ENCODE measurements around the gene LRRC4C.

LRRC4C gene

GRCh38 chr11:40842750-40843339, 616.6 kb downstream of the LRRC4C start:
- Histone ChIP-seq H3K18ac (ENCODE audit: low read depth in 1 of 2, low read length in 2 of 2) (no peak overlapping the region), H2AK5ac (ENCODE audit: low read length, severe bottlenecking) (no peak overlapping the region), H4K8ac (ENCODE audit: low read length) (no peak overlapping the region), H2BK5ac (ENCODE audit: low read depth, low read length, poor library complexity, severe bottlenecking) (no peak overlapping the region), H3K4me3 (ENCODE audit: insufficient read depth in 1 of 2, low read depth in 1 of 2, low read length in 2 of 2) (no peak overlapping the region), H3K4ac (ENCODE audit: low read depth in 1 of 2, low read length in 2 of 2) (no peak overlapping the region), H2AFZ (ENCODE audit: low read depth, low read length) (no peak overlapping the region), H2BK12ac (ENCODE audit: low read length in 2 of 2) (no peak overlapping the region), H3K4me2 (ENCODE audit: low read length, poor library complexity, severe bottlenecking) (no peak overlapping the region), H3K79me1 (replicated peaks; ENCODE audit: low read length, poor library complexity, severe bottlenecking) (no peaks in the 10 kb centered on the region), H3K14ac (ENCODE audit: low read length in 2 of 2) (no peak overlapping the region), H3K4me1 (ENCODE audit: control insufficient read depth, insufficient read depth, low read depth, low read length) (no peaks in the 10 kb centered on the region), H3K9ac (ENCODE audit: low read length) (no peak overlapping the region), H3K36me3 (ENCODE audit: control insufficient read depth in 1 of 2, insufficient read depth in 2 of 2, low read depth in 1 of 2, low read length in 2 of 2) (no peaks in the 10 kb centered on the region), H2BK120ac (ENCODE audit: low read depth, low read length) (no peak overlapping the region), H3K27ac (ENCODE audit: low read length, poor library complexity, severe bottlenecking) (no peak overlapping the region), H3K23ac (ENCODE audit: low read length in 2 of 2) (no peak overlapping the region), H2BK15ac (ENCODE audit: low read depth, poor library complexity, severe bottlenecking) (no peak overlapping the region), H3K27me3 (ENCODE audit: control insufficient read depth in 1 of 2, insufficient read depth in 1 of 2, low read length in 2 of 2) (no peaks in the 10 kb centered on the region), H3K9me3 (ENCODE audit: control insufficient read depth, low read length) (no peaks in the 10 kb centered on the region), H4K91ac (ENCODE audit: low read length) (no peak overlapping the region)
- DNase-seq: no peak
- 59% methylated on average over 4 of the region's 5 CpGs for WGBS

DNA sequence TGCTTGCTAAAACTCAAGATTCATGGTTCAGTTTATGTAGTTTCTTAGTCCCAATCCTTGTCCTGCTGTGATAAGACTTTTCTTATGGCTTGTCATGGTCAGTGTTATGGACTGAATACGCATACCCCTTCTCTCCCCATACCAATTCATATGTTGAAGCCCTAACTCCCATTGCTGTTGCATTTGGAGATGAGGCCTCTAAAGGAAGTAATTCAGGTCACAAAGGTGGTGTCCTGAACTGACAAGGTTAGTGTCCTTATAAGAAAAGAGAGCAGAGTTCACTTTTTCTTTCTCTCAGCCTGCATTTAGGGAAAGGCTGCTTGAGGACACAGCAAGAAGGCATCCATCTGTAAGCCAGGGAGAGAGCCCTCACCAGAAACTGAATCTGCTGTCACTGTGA, 618.2 kb downstream of the LRRC4C start:
- Histone ChIP-seq H2AFZ (ENCODE audit: low read depth, low read length) (no peak overlapping the region), H2BK15ac (ENCODE audit: low read depth, poor library complexity, severe bottlenecking) (no peak overlapping the region), H3K4ac (ENCODE audit: low read depth in 1 of 2, low read length in 2 of 2) (no peak overlapping the region), H3K4me2 (ENCODE audit: low read length, poor library complexity, severe bottlenecking) (no peak overlapping the region), H3K27ac (ENCODE audit: low read length, poor library complexity, severe bottlenecking) (no peak overlapping the region), H2AK5ac (ENCODE audit: low read length, severe bottlenecking) (no peak overlapping the region), H3K18ac (ENCODE audit: low read depth in 1 of 2, low read length in 2 of 2) (no peak overlapping the region), H2BK120ac (ENCODE audit: low read depth, low read length) (no peak overlapping the region), H3K9me3 (ENCODE audit: control insufficient read depth, low read length) (no peaks in the 10 kb centered on the region), H3K79me1 (replicated peaks; ENCODE audit: low read length, poor library complexity, severe bottlenecking) (no peaks in the 10 kb centered on the region), H3K4me3 (ENCODE audit: insufficient read depth in 1 of 2, low read depth in 1 of 2, low read length in 2 of 2) (no peak overlapping the region), H3K27me3 (ENCODE audit: control insufficient read depth in 1 of 2, insufficient read depth in 1 of 2, low read length in 2 of 2) (no peaks in the 10 kb centered on the region), H2BK5ac (ENCODE audit: low read depth, low read length, poor library complexity, severe bottlenecking) (no peak overlapping the region), H3K14ac (ENCODE audit: low read length in 2 of 2) (no peak overlapping the region), H4K8ac (ENCODE audit: low read length) (no peak overlapping the region), H2BK12ac (ENCODE audit: low read length in 2 of 2) (no peak overlapping the region), H4K91ac (ENCODE audit: low read length) (no peak overlapping the region), H3K23ac (ENCODE audit: low read length in 2 of 2) (no peak overlapping the region), H3K9ac (ENCODE audit: low read length) (no peak overlapping the region), H3K4me1 (ENCODE audit: control insufficient read depth, insufficient read depth, low read depth, low read length) (no peaks in the 10 kb centered on the region), H3K36me3 (ENCODE audit: control insufficient read depth in 1 of 2, insufficient read depth in 2 of 2, low read depth in 1 of 2, low read length in 2 of 2) (no peaks in the 10 kb centered on the region)
- DNase-seq: no peak
- WGBS: no CpG with 5 or more reads among the region's 1 CpG

GRCh38 chr11:40838181-40838683, 621.2 kb downstream of the LRRC4C start:
- no peak overlapping the region for H2AK5ac ChIP-seq (ENCODE audit: low read length, severe bottlenecking)
- no peaks in the 10 kb centered on the region for H3K4me1 ChIP-seq (ENCODE audit: control insufficient read depth, insufficient read depth, low read depth, low read length)
- no peak overlapping the region for H2AFZ ChIP-seq (ENCODE audit: low read depth, low read length)
- H3K18ac ChIP-seq (ENCODE audit: low read depth in 1 of 2, low read length in 2 of 2): no peak overlapping the region
- H2BK15ac ChIP-seq (ENCODE audit: low read depth, poor library complexity, severe bottlenecking): no peak overlapping the region
- H3K27ac ChIP-seq (ENCODE audit: low read length, poor library complexity, severe bottlenecking): no peak overlapping the region
- H2BK5ac ChIP-seq (ENCODE audit: low read depth, low read length, poor library complexity, severe bottlenecking): no peak overlapping the region
- DNase-seq: no peak
- no peak overlapping the region for H2BK120ac ChIP-seq (ENCODE audit: low read depth, low read length)
- no peaks in the 10 kb centered on the region for H3K79me1 ChIP-seq (replicated peaks; ENCODE audit: low read length, poor library complexity, severe bottlenecking)
- no peak overlapping the region for H3K4me3 ChIP-seq (ENCODE audit: insufficient read depth in 1 of 2, low read depth in 1 of 2, low read length in 2 of 2)
- no peak overlapping the region for H3K23ac ChIP-seq (ENCODE audit: low read length in 2 of 2)
- H3K9ac ChIP-seq (ENCODE audit: low read length): no peak overlapping the region
- no peak overlapping the region for H3K4me2 ChIP-seq (ENCODE audit: low read length, poor library complexity, severe bottlenecking)
- H3K4ac ChIP-seq (ENCODE audit: low read depth in 1 of 2, low read length in 2 of 2): no peak overlapping the region
- H2BK12ac ChIP-seq (ENCODE audit: low read length in 2 of 2): no peak overlapping the region
- H4K8ac ChIP-seq (ENCODE audit: low read length): no peak overlapping the region
- H3K36me3 ChIP-seq (ENCODE audit: control insufficient read depth in 1 of 2, insufficient read depth in 2 of 2, low read depth in 1 of 2, low read length in 2 of 2): no peaks in the 10 kb centered on the region
- H3K14ac ChIP-seq (ENCODE audit: low read length in 2 of 2): no peak overlapping the region
- no peaks in the 10 kb centered on the region for H3K27me3 ChIP-seq (ENCODE audit: control insufficient read depth in 1 of 2, insufficient read depth in 1 of 2, low read length in 2 of 2)
- 100% methylated on average over 1 of the region's 1 CpG for WGBS
- no peak overlapping the region for H4K91ac ChIP-seq (ENCODE audit: low read length)
- no peaks in the 10 kb centered on the region for H3K9me3 ChIP-seq (ENCODE audit: control insufficient read depth, low read length)

GRCh38 chr11:40827116-40827515, 632.3 kb downstream of the LRRC4C start:
- Histone ChIP-seq H3K18ac (ENCODE audit: low read depth in 1 of 2, low read length in 2 of 2) (no peak overlapping the region), H3K4me1 (ENCODE audit: control insufficient read depth, insufficient read depth, low read depth, low read length) (no peaks in the 10 kb centered on the region), H2BK5ac (ENCODE audit: low read depth, low read length, poor library complexity, severe bottlenecking) (no peak overlapping the region), H2BK15ac (ENCODE audit: low read depth, poor library complexity, severe bottlenecking) (no peak overlapping the region), H2BK12ac (ENCODE audit: low read length in 2 of 2) (no peak overlapping the region), H2AK5ac (ENCODE audit: low read length, severe bottlenecking) (no peak overlapping the region), H2BK120ac (ENCODE audit: low read depth, low read length) (no peak overlapping the region), H3K36me3 (ENCODE audit: control insufficient read depth in 1 of 2, insufficient read depth in 2 of 2, low read depth in 1 of 2, low read length in 2 of 2) (no peaks in the 10 kb centered on the region), H3K79me1 (replicated peaks; ENCODE audit: low read length, poor library complexity, severe bottlenecking) (no peaks in the 10 kb centered on the region), H3K9me3 (ENCODE audit: control insufficient read depth, low read length) (no peaks in the 10 kb centered on the region), H4K8ac (ENCODE audit: low read length) (no peak overlapping the region), H3K9ac (ENCODE audit: low read length) (no peak overlapping the region), H3K14ac (ENCODE audit: low read length in 2 of 2) (no peak overlapping the region), H4K91ac (ENCODE audit: low read length) (no peak overlapping the region), H3K4me2 (ENCODE audit: low read length, poor library complexity, severe bottlenecking) (no peak overlapping the region), H2AFZ (ENCODE audit: low read depth, low read length) (no peak overlapping the region), H3K4me3 (ENCODE audit: insufficient read depth in 1 of 2, low read depth in 1 of 2, low read length in 2 of 2) (no peak overlapping the region), H3K23ac (ENCODE audit: low read length in 2 of 2) (no peak overlapping the region), H3K4ac (ENCODE audit: low read depth in 1 of 2, low read length in 2 of 2) (no peak overlapping the region), H3K27me3 (ENCODE audit: control insufficient read depth in 1 of 2, insufficient read depth in 1 of 2, low read length in 2 of 2) (no peaks in the 10 kb centered on the region), H3K27ac (ENCODE audit: low read length, poor library complexity, severe bottlenecking) (no peak overlapping the region)
- WGBS: no CpG with 5 or more reads among the region's 3 CpGs
- DNase-seq: no peak

Measured in mesenchymal stem cell (in vitro differentiated cells and primary cell).